ENCODE data around the gene ABCA4.

The ABCA4 gene

DNA sequence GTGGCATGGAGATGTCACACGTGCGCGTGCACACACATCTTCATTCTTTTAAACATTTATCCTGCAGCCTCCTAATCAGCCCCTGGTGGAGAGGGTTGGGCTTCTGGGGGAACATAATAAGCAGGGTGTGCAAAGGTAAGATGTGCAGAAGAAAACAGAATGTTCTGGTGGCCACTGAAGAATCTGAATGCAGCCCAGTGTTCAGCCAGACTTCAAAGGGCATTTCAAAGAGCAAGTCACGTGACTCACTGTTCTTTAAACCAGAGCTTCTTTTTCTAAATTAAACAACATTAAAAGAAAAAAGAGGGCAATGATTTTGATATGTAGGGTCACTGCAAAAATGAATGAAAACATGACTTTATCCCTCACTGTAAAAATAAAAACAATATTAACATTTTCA, 89.8 kb downstream of the ABCA4 start:
- no peak for DNase-seq (ENCODE audit: low read depth in 3 of 3, low spot score in 1 of 3)

- no peak for DNase-seq (ENCODE audit: low read depth in 3 of 3, low spot score in 1 of 3)
Measured at GRCh38 chr1:94029130-94029993, 91.6 kb downstream of the ABCA4 start.

GRCh38 chr1:94027721-94028515, 93.0 kb downstream of the ABCA4 start:
- DNase-seq (ENCODE audit: low read depth in 3 of 3, low spot score in 1 of 3): no peak

GRCh38 chr1:94026619-94027380, 94.1 kb downstream of the ABCA4 start:
- no peak for DNase-seq (ENCODE audit: low read depth in 3 of 3, low spot score in 1 of 3)

DNA sequence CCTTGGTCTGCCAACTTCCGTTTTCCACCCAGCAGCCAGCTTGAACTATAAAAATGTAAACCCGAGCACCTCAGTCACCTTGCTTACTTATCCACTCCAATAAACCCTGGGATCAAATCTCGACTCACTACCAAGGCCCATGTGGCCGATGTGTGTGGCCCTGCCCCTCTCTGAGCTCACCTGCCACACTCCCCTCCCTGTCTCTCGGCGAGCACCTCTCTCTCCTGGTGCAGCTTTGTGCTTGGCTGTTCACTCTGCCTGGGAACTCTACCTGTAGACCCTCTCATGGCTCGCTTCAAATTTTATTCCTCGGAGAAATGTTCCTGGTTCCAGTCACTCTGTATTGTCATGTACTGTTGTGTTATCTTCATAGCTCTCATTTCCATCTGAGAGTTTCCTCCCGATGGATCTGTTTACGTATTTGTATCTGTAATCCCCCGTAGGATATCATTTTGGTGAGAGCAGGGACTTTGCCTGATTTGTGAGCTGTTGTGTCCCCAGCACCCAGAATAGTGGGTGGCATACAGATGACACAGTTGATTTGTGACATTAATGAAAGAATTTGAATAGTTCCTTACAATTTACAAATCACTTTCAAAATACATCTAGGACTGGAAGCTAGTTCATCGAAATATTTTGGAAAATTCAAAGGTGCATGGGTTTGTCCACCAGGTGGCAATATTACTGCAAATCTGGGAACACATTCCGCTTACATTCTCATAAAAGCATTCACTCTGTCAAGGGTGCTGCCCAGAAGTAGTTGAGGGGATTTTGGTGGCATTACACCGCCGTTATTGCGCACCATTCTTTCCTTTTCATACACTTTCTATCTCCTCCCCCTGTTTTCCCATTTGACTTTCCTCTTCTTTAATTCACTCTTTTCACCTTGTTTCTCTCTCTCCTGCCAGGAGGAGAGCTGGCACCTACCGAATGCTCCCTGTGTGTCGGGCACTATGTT, 95.3 kb downstream of the ABCA4 start:
- no peak for DNase-seq (ENCODE audit: low read depth in 3 of 3, low spot score in 1 of 3)

DNA sequence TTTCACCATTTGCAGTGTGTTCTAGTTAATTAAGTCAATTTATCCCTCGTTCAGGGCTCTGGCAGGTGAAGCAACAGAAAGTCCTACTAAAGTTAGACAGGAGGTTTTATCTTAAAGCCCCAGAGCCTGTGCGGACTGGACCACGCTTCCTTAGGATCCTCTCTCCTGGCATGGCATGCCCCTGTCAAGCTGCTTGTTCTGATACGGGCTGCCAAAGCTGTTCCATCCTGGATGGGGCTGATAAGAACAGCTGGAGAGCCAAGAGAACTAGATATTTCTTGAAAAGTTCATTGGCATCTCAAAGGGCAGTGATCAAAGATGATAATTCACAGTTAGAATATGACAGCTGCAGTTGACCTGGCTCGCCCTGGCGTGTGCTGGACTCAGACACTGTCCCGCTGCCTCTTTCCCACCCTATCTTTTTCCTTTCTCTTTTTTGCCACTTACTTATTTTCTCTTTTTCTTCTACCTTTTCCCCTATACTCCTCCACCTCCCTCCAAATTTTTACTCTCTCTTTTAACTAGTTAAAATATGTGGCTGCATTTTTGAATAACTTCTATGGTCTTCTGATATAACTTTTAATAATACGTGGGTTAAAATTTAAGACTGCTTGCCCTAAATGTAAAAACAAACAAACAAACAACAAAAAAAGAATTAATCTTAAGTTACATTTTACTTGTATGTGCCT, 96.7 kb downstream of the ABCA4 start:
- DNase-seq (ENCODE audit: low read depth in 3 of 3, low spot score in 1 of 3): no peak

- DNase-seq (ENCODE audit: low read depth in 3 of 3, low spot score in 1 of 3): no peak
Measured at GRCh38 chr1:94022471-94023189, 98.3 kb downstream of the ABCA4 start.

DNA sequence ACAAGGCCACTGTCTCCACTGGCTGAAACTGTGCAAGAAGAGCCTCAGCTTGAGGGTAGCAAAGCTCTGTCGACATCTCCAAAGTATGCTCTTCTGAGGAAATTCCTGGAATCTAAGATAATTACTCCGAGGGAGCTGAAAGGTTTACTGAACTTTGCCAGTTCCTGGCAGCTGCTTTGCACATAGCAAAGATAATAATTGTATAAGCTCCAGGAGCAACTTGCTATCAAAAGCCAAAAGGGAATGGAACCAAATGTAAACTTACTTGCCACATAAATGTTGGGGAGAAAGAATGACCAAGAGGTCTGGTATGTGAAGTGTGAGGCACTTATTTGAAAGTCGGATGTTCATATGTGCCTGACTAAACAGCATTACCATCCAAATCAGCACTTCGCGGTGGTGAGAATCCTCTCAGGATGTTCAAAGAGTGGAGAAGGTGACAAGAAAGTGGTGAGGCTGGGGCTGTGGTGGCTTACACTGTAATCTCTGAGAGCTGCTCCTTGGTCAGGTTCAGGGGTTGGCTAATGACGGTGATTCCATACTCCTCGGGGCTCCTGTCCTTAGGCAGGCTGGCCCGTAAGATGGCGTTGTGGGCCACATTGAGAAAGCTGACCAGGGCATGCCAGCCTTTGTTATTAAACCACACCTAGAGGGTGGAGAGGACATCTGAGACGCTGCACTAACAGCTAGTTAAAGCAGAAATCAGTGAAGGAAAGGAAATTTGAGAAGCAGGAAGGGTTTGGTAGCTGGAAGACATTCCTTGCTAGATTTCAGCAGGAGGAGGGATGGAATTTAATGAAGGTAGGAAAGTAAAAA, 100.0 kb downstream of the ABCA4 start:
- DNase-seq (ENCODE audit: low read depth in 3 of 3, low spot score in 1 of 3): no peak

GRCh38 chr1:94019327-94019726, 101.6 kb downstream of the ABCA4 start:
- DNase-seq (ENCODE audit: low read depth in 3 of 3, low spot score in 1 of 3): no peak

DNA sequence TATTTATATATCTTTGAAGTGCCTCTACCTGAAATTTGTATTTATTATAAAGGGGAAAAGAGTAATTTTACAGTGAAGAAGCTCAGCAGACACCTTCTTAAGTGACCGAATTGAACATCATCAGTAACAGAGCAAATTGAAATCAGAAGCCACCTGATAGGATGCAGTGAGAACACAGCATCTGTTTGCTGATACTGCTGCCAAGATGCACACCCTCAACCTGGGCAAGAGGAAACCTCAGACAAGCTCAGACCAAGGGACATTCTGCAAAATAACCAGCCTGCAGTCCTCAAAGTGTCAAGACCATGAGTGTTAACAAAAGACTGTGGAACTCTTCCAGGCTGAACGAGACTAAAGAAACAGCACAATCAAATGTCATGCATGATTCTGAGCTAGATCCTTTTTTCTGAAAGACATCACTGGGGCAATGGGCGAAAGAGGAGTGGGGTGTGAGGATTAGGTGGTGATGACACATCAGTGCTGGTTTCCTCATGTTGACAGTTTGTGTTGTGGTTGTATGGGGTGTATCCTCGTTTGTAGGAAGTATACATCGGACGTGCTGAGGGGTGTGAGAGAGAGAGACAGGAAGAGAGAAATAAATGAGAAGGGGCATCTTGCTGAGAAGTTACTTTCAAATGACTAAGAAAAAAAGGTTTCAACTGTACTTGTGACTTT, 103.7 kb downstream of the ABCA4 start:
- DNase-seq (ENCODE audit: low read depth in 3 of 3, low spot score in 1 of 3): no peak

- DNase-seq (ENCODE audit: low read depth in 3 of 3, low spot score in 1 of 3): no peak
Measured at GRCh38 chr1:94015489-94015817, 105.5 kb downstream of the ABCA4 start.

- no peak for DNase-seq (ENCODE audit: low read depth in 3 of 3, low spot score in 1 of 3)
Measured at GRCh38 chr1:94014635-94015488, 106.1 kb downstream of the ABCA4 start.

DNA sequence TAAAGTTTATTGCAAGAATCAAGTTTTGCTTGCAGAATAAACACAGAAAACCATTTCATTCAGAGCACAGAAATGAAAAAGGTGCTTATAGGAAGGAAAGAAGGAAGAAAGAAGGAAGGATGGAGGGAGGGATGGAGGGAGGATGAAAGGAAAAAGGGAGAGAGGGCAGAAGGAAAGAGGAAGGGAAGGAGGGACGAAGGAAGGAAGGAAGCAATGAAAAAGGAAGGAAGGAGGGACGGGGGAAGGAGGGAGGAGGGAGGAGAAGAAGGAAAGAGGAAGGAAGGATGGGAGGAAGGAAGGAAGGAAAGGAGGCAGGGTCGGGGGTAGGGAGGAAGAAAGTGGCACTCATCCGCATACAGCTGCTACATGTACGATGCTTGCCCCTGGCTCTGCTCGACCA, 106.9 kb downstream of the ABCA4 start:
- DNase-seq (ENCODE audit: low read depth in 3 of 3, low spot score in 1 of 3): no peak

DNA sequence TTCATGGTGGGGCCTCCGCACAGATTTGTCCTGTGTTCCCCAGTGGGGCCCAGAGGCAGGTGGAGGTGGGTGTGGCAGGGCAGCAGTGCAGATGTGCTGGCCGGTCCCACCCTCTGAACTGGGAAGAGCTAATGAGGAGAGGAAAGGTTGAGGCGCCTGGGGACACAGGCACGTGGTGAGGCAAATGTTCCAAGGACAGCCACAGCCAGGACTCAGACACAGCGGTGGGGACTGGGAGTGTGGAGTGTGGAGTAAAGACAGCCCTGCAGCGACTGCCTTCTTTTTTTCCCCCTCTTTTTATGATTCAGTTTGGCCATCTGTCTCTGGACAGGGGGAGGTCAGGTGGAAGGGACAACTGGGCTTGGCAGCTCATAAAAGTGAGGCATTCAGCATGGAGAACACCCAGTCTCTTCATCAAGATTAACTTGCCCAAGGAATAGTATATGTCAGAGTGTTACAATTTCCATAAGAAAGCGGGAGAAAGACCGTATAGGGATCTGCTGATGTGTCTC, 107.5 kb downstream of the ABCA4 start:
- DNase-seq (ENCODE audit: low read depth in 3 of 3, low spot score in 1 of 3): no peak

DNA sequence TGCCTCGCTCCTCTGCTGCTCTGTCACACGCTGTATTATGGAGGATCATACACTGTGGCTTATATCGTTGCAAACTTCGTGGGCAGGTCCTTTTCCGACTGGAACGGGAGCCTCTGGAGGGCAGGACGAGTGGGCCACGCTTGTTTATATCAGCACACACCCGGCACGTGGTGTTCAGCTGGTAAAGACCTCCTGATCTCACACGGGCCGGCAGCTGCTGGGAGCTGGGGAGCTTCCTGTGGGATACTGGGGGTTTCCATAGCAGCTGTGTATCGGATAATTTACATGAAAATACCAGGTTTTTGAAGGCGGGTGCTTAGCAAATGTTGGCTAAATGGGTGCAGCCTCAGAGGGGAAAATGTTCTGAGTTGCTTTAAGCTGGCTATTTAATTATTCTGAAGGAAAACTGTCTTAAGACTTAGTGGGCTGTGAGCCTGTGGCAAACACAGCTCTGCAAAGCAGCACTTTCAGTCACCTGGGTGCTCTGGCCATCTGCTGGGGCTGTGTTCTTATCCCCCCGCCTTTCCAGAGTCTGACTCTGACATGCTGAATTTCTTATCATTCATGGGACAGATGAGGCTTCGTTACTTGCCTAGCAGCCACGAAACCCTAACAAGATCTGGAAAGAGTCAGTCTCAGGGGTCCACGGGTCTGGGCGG, 108.1 kb downstream of the ABCA4 start:
- no peak for DNase-seq (ENCODE audit: low read depth in 3 of 3, low spot score in 1 of 3)
